HCT116 (cell line): ENCODE results near the gene GSK3A.

Experiments used
- ATF3 ChIP-seq: IDR thresholded peaks from 2 replicates; pipeline ENCODE4 v1.6.1; 2012
- EZH2 ChIP-seq: fragments of 200-600 bp; sonication (generic); IDR thresholded peaks from 2 replicates; pipeline ENCODE4 v1.6.1; 2017; ENCODE audit warnings: antibody characterized with exemption, mixed run types
- EZH2phosphoT487 ChIP-seq: fragments of 200-600 bp; IDR thresholded peaks from 2 replicates; pipeline ENCODE4 v1.6.1; 2018; ENCODE audit warnings: antibody characterized with exemption, borderline replicate concordance
- FOSL1 ChIP-seq: IDR thresholded peaks from 2 replicates; pipeline ENCODE4 v1.6.1; 2012; ENCODE audit warnings: low read depth
- JUND ChIP-seq: IDR thresholded peaks from 2 replicates; pipeline ENCODE4 v1.6.1; 2012
- POLR2A ChIP-seq: IDR thresholded peaks from 2 replicates; pipeline ENCODE4 v1.7.0; 2011; ENCODE audit warnings: borderline replicate concordance; ENCODE audit not compliant: insufficient read depth, insufficient read length; ENCODE audit errors: extremely low read depth
- POLR2AphosphoS5 ChIP-seq: IDR thresholded peaks from 2 replicates; pipeline ENCODE4 v1.6.1; 2011; ENCODE audit warnings: mild to moderate bottlenecking, low read depth, low read length, moderate library complexity
- RAD21 ChIP-seq: IDR thresholded peaks from 2 replicates; pipeline ENCODE4 v1.6.1; 2012; ENCODE audit warnings: low read depth, mild to moderate bottlenecking
- REST ChIP-seq: IDR thresholded peaks from 2 replicates; pipeline ENCODE4 v1.6.1; 2012; ENCODE audit warnings: low read depth
- SP1 ChIP-seq: IDR thresholded peaks from 2 replicates; pipeline ENCODE4 v1.6.1; 2012; ENCODE audit warnings: low read depth
- ZNF274 ChIP-seq: fragments of 200-500 bp; sonication (Bioruptor generic); IDR thresholded peaks from 2 replicates; pipeline ENCODE4 v1.6.1; 2014; ENCODE audit warnings: mild to moderate bottlenecking, low read depth, low read length, inconsistent platforms
- TF ChIP-seq, protein P1 (sequence below), 3 experiments: fragments of 200-600 bp in 1 of 3; sonication (generic) in 1 of 3; IDR thresholded peaks in 2 of 3; conservative IDR thresholded peaks in 1 of 3; 2 replicates each; pipeline ENCODE4 v1.5.1; 2012 to 2017; ENCODE audit warnings: low read depth in 2 of 3, low read length in 2 of 3, antibody characterized with exemption in 1 of 3, borderline replicate concordance in 1 of 3, control low read depth in 1 of 3, mild to moderate bottlenecking in 1 of 3, mixed read lengths in 1 of 3, mixed run types in 1 of 3, moderate library complexity in 1 of 3; ENCODE audit not compliant: insufficient read depth in 1 of 3
- TF ChIP-seq, protein P2 (sequence below): IDR thresholded peaks from 2 replicates; pipeline ENCODE4 v1.6.1; 2011; ENCODE audit warnings: mild to moderate bottlenecking, low read length, moderate library complexity; ENCODE audit not compliant: insufficient replicate concordance; ENCODE audit errors: extremely low read depth
- TF ChIP-seq, protein P3 (sequence below): IDR thresholded peaks from 2 replicates; pipeline ENCODE4 v1.6.1; 2012

DNA sequence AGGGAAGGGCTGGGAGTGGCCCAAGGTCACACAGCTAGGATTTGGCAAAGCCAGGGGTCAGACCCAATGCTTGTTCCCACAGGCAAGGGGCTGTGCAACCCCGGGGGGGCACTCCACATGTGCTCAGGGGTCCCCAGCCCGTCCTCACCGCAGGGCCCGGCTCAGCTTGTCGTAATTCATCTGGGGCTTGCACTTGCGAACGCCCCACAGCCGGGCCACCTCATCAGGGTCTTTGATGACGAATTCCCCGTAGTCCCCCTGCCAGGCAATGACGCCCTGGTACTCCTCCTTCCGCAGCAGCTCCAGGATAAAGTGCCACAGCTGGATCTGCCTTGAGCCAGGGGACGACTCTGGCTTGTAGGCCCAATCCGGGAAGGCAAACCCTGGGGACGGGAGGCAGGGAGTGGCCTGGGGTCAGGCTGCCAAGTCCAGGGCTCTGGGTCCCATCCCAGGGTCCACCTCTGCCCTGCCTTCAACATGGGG is 7.8 kb upstream of the GSK3A start:
- TF ChIP-seq POLR2A (no peak), FOSL1 (no peak), RAD21 (no peak), JUND (no peak), REST (no peak), EZH2 (no peak), POLR2AphosphoS5 (no peak), EZH2phosphoT487 (no peak), SP1 (no peak), ZNF274 (no peak), ATF3 (no peak)
- TF ChIP-seq, protein P1, sequence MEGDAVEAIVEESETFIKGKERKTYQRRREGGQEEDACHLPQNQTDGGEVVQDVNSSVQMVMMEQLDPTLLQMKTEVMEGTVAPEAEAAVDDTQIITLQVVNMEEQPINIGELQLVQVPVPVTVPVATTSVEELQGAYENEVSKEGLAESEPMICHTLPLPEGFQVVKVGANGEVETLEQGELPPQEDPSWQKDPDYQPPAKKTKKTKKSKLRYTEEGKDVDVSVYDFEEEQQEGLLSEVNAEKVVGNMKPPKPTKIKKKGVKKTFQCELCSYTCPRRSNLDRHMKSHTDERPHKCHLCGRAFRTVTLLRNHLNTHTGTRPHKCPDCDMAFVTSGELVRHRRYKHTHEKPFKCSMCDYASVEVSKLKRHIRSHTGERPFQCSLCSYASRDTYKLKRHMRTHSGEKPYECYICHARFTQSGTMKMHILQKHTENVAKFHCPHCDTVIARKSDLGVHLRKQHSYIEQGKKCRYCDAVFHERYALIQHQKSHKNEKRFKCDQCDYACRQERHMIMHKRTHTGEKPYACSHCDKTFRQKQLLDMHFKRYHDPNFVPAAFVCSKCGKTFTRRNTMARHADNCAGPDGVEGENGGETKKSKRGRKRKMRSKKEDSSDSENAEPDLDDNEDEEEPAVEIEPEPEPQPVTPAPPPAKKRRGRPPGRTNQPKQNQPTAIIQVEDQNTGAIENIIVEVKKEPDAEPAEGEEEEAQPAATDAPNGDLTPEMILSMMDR (IDR thresholded peaks at IDR 0.05 in 2 of 3, conservative IDR thresholded peaks at IDR 0.05 in 1 of 3; ENCODE audit: borderline replicate concordance in 1 of 3, insufficient read depth in 1 of 3, low read depth in 2 of 3, low read length in 2 of 3), result no peak
- TF ChIP-seq, protein P2, sequence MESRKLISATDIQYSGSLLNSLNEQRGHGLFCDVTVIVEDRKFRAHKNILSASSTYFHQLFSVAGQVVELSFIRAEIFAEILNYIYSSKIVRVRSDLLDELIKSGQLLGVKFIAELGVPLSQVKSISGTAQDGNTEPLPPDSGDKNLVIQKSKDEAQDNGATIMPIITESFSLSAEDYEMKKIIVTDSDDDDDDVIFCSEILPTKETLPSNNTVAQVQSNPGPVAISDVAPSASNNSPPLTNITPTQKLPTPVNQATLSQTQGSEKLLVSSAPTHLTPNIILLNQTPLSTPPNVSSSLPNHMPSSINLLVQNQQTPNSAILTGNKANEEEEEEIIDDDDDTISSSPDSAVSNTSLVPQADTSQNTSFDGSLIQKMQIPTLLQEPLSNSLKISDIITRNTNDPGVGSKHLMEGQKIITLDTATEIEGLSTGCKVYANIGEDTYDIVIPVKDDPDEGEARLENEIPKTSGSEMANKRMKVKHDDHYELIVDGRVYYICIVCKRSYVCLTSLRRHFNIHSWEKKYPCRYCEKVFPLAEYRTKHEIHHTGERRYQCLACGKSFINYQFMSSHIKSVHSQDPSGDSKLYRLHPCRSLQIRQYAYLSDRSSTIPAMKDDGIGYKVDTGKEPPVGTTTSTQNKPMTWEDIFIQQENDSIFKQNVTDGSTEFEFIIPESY, result no peak
- TF ChIP-seq, protein P3, sequence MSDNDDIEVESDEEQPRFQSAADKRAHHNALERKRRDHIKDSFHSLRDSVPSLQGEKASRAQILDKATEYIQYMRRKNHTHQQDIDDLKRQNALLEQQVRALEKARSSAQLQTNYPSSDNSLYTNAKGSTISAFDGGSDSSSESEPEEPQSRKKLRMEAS, result no peak
